ENCODE measurements around the gene DYNC2I2. TPM values are rescaled to one million over a fixed set of nuclear protein-coding genes. Genes with fewer than 3 reads are reported as not detected.

Gene DYNC2I2
- total RNA-seq, 1 experiment from 2014 or later = 58.6 TPM

DNA sequence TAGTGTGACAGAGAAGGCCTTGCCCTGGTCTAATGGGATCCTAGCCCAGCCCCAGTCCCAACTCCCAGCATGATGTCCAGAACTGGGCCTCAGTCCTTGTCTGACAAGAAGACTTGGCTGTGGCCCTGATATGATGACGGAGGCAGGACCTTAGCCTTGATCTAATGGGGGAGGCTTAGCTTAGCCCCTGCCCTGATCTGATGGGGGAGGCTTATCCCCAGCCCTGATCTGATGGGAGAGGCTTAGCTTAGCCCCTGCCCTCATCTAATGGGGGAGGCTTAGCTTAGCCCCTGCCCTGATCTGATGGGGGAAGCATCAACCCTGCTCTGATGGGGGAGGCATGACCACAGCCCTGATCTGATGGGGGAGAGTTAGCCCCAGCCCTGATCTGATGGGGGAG is 49.4 kb upstream of the DYNC2I2 start:
- Mint-ChIP-seq H3K36me3 (ENCODE audit: insufficient read depth in 1 of 3, low read depth in 3 of 3) (peaks cover 5 to 10% (median 8%) of the 10 kb centered on the region in 3 experiments; a peak in 4 of 7 replicates), H3K27me3 (ENCODE audit: low read depth) (no peaks in the 10 kb centered on the region; the same call in 1 of the 2 replicates), H3K4me3 (no peak overlapping the region), H3K9me3 (peaks cover 2% of the 10 kb centered on the region in 2 experiments; a peak in 1 of 5 replicates), H3K4me1 (peaks cover 2 to 7% of the 10 kb centered on the region in 2 experiments; a peak in 3 of 4 replicates), H3K27ac (no peak overlapping the region)
- Histone ChIP-seq H3K23me2 (ENCODE audit: insufficient read length, low read depth, low read length, poor library complexity, severe bottlenecking) (peaks cover 7% of the 10 kb centered on the region), H2BK20ac (ENCODE audit: low read depth, low read length, poor library complexity, severe bottlenecking) (no peak overlapping the region), H4K5ac (ENCODE audit: insufficient read length, low read depth, low read length) (no peak overlapping the region), H2AK5ac (ENCODE audit: insufficient read length, low read length) (no peak overlapping the region), H3K9ac (ENCODE audit: extremely low read depth, insufficient read length, low read length) (no peak overlapping the region), H4K8ac (replicated peaks; ENCODE audit: insufficient read length, low read depth, low read length) (no peak overlapping the region), H3K9me3 (ENCODE audit: control insufficient read depth, low read depth, low read length) (no peaks in the 10 kb centered on the region), H2BK120ac (ENCODE audit: low read depth, low read length, poor library complexity, severe bottlenecking) (no peak overlapping the region), H2BK15ac (ENCODE audit: low read depth, low read length) (no peak overlapping the region), H3K27me3 (ENCODE audit: insufficient read depth, low read length) (no peaks in the 10 kb centered on the region), H3K4me2 (ENCODE audit: insufficient read depth, insufficient read length, low read length) (no peak overlapping the region), H3K14ac (ENCODE audit: insufficient read depth, low read length) (no peak overlapping the region), H2BK5ac (ENCODE audit: insufficient read length, low read length) (no peak overlapping the region), H3K27ac (ENCODE audit: insufficient read length, low read depth, low read length) (no peak overlapping the region), H3K4ac (ENCODE audit: low read depth, low read length) (no peak overlapping the region), H3K56ac (ENCODE audit: insufficient read length, low read depth, low read length) (no peak overlapping the region), H2BK12ac (ENCODE audit: insufficient read length, low read depth, low read length) (no peak overlapping the region), H3T11ph (ENCODE audit: low read length) (no peak overlapping the region), H3K23ac (ENCODE audit: insufficient read length, low read depth, low read length) (no peak overlapping the region), H3K79me2 (ENCODE audit: insufficient read depth, low read length) (no peaks in the 10 kb centered on the region), H2AFZ (ENCODE audit: low read length) (no peak overlapping the region), H3K18ac (ENCODE audit: insufficient read length, low read depth, low read length) (no peak overlapping the region), H4K91ac (ENCODE audit: insufficient read length, low read depth, low read length) (no peak overlapping the region), H3K79me1 (ENCODE audit: insufficient read depth, low read depth, low read length, poor library complexity, severe bottlenecking) (no peaks in the 10 kb centered on the region), H3K4me1 (ENCODE audit: insufficient read depth, low read length) (no peaks in the 10 kb centered on the region), H4K20me1 (ENCODE audit: control insufficient read depth, insufficient read depth, insufficient read length) (no peaks in the 10 kb centered on the region)
- WGBS (ENCODE audit: extremely low coverage, insufficient read length, low lambda C conversion rate) = no CpG with 5 or more reads among the region's 1 CpG
- peak; percentile 22 for DNase-seq
- TF ChIP-seq, protein P1, sequence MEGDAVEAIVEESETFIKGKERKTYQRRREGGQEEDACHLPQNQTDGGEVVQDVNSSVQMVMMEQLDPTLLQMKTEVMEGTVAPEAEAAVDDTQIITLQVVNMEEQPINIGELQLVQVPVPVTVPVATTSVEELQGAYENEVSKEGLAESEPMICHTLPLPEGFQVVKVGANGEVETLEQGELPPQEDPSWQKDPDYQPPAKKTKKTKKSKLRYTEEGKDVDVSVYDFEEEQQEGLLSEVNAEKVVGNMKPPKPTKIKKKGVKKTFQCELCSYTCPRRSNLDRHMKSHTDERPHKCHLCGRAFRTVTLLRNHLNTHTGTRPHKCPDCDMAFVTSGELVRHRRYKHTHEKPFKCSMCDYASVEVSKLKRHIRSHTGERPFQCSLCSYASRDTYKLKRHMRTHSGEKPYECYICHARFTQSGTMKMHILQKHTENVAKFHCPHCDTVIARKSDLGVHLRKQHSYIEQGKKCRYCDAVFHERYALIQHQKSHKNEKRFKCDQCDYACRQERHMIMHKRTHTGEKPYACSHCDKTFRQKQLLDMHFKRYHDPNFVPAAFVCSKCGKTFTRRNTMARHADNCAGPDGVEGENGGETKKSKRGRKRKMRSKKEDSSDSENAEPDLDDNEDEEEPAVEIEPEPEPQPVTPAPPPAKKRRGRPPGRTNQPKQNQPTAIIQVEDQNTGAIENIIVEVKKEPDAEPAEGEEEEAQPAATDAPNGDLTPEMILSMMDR (conservative IDR thresholded peaks at IDR 0.05) = no peak
